Mesothelial cell of epicardium (in vitro differentiated cells): ENCODE measurements around the gene TMPRSS11E. TPM values are rescaled to one million over a fixed set of nuclear protein-coding genes. Genes with fewer than 3 reads are reported as not detected.
"Not testable (repeated sequence)": the region's sequence is repeated elsewhere in the genome, so short reads cannot be mapped to it uniquely, and the experiment has no call there.

Source experiments
- DNase-seq, 2 experiments: peaks; one replicate each; pipeline ENCODE4 v3.0.0; 2021; ENCODE audit warnings: low spot score in 2 of 2; ENCODE audit not compliant: unreplicated experiment in 2 of 2
- H3K27ac Mint-ChIP-seq: 2 replicates; pipeline ENCODE4 v1.8.0; 2021; ENCODE audit warnings: mixed read lengths
- H3K27me3 Mint-ChIP-seq: 2 replicates; pipeline ENCODE4 v1.8.0; 2021; ENCODE audit warnings: low read depth, mixed read lengths
- H3K36me3 Mint-ChIP-seq: 2 replicates; pipeline ENCODE4 v1.8.0; 2021; ENCODE audit warnings: mixed read lengths
- H3K4me1 Mint-ChIP-seq: 2 replicates; pipeline ENCODE4 v1.8.0; 2021; ENCODE audit warnings: mixed read lengths
- H3K4me3 Mint-ChIP-seq: 2 replicates; pipeline ENCODE4 v1.8.0; 2021; ENCODE audit warnings: mild to moderate bottlenecking, moderate library complexity, mixed read lengths
- H3K9me3 Mint-ChIP-seq: 2 replicates; pipeline ENCODE4 v1.8.0; 2021; ENCODE audit warnings: mixed read lengths
- total RNA-seq: library from RNA; stranded (reverse); gene quantifications from 3 replicates; pipeline ENCODE4 v1.2.1, GENCODE V29; 2021
- TF ChIP-seq, protein P1 (sequence below): fragments of 200-600 bp; sonication (generic); IDR thresholded peaks from one replicate; pipeline ENCODE4 v1.5.0; 2021; ENCODE audit warnings: antibody characterized with exemption; ENCODE audit not compliant: unreplicated experiment

TMPRSS11E gene, protein sequence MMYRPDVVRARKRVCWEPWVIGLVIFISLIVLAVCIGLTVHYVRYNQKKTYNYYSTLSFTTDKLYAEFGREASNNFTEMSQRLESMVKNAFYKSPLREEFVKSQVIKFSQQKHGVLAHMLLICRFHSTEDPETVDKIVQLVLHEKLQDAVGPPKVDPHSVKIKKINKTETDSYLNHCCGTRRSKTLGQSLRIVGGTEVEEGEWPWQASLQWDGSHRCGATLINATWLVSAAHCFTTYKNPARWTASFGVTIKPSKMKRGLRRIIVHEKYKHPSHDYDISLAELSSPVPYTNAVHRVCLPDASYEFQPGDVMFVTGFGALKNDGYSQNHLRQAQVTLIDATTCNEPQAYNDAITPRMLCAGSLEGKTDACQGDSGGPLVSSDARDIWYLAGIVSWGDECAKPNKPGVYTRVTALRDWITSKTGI
- 0.11 to 0.51 TPM (median 0.38 TPM) in 3 replicates for total RNA-seq

DNA sequence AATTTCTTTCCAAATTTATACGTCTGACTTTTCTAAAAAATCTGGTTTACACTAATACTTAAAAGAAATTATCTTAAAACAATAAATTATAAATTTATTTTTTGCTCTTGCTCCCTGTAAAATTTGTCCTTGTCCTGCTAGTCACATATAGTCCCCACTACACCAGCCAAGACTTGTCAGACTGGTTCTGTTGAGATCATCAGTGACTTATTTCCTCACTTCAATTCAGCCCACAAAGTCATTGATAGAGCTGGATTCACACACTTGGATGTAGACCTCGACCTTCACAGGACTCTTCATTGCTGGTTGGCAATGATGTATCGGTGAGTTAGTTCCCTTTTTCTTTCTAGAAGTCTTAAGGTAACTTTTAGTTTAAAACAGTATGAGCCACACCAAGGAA, at the start of gene TMPRSS11E:
Gene TMPRSS11E (plus strand): TSS at position 263 of the 400 bp plus-strand sequence. CDS start 50 bp downstream, at position 313.
- no peaks in the 10 kb centered on the region for H3K36me3 Mint-ChIP-seq
- H3K27me3 Mint-ChIP-seq = no peaks in the 10 kb centered on the region
- TF ChIP-seq, protein P1, sequence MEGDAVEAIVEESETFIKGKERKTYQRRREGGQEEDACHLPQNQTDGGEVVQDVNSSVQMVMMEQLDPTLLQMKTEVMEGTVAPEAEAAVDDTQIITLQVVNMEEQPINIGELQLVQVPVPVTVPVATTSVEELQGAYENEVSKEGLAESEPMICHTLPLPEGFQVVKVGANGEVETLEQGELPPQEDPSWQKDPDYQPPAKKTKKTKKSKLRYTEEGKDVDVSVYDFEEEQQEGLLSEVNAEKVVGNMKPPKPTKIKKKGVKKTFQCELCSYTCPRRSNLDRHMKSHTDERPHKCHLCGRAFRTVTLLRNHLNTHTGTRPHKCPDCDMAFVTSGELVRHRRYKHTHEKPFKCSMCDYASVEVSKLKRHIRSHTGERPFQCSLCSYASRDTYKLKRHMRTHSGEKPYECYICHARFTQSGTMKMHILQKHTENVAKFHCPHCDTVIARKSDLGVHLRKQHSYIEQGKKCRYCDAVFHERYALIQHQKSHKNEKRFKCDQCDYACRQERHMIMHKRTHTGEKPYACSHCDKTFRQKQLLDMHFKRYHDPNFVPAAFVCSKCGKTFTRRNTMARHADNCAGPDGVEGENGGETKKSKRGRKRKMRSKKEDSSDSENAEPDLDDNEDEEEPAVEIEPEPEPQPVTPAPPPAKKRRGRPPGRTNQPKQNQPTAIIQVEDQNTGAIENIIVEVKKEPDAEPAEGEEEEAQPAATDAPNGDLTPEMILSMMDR = no peak
- no peak within 1 kb of the TSS for H3K4me3 Mint-ChIP-seq
- DNase-seq = no peak
- no peaks in the 10 kb centered on the region for H3K9me3 Mint-ChIP-seq
- peaks cover 37% of the 10 kb centered on the region for H3K4me1 Mint-ChIP-seq
- H3K27ac Mint-ChIP-seq = no peak within 1 kb of the TSS

DNA sequence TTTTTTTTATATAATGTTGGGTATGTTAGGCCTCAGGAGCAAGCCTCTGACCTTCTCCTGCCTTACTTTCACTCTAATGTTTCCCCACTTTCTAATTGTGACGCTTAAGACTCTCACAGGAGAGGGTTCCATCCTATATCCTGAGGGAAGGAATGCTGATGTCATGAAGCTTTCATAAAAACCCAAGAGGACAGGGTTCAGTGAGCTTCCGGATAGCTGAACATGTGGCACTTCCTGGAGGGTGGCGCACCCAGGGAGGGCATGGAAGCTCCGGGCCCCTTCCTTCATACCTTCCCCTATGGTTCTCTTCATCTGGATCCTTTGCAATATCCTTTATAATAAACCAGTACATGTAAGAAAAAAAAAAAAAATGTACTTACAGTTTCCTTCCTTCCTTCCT, 48.0 kb upstream of the TMPRSS11E start:
- DNase-seq = no peak
- Mint-ChIP-seq H3K27ac (no peak overlapping the region), H3K27me3 (no peaks in the 10 kb centered on the region), H3K4me3 (no peak overlapping the region), H3K9me3 (peaks cover 6% of the 10 kb centered on the region), H3K36me3 (no peaks in the 10 kb centered on the region), H3K4me1 (peaks cover 2% of the 10 kb centered on the region)
- TF ChIP-seq, protein P1 = no peak

DNA sequence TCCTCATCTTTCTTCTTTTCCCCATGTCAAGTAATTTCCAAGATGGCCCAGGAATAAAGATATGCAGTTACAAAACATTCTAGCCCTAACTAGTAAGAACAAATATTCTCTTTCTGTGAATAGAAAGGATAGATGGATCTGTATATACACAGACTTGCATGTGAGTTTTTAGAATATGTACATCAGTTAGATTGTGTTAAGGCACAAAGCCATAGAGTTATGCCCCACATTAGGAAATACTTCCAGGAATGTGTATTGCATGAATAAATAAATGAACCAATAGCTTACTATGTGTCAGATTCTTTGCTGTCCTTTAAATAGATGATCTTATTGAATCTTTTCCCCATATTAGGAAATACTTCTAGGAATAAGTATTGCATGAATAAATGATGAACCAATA, 46.0 kb upstream of the TMPRSS11E start:
- no peak overlapping the region for H3K27ac Mint-ChIP-seq
- no peaks in the 10 kb centered on the region for H3K9me3 Mint-ChIP-seq
- no peaks in the 10 kb centered on the region for H3K27me3 Mint-ChIP-seq
- no peak for DNase-seq
- H3K36me3 Mint-ChIP-seq = no peaks in the 10 kb centered on the region
- H3K4me3 Mint-ChIP-seq = no peak overlapping the region
- TF ChIP-seq, protein P1 = no peak
- H3K4me1 Mint-ChIP-seq = peaks cover 2% of the 10 kb centered on the region

DNA sequence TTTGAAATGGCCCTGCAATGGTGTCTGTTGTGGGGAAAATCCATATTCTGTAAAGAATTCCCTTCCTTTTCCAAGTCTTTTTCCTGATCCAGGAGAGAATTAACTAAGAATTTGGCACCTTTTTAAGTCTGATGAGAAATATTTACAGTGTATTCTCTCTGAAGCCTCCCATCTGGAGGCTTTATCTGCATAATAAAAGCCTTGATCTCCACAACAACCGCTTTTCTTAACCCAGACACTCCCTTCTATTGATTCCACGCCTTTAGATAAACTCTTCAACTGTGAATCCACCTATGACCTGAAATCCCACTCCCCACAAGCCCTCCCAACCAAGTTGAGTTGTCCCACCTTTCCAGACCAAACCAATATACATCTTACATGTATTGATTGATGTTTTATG, 43.1 kb upstream of the TMPRSS11E start:
- Mint-ChIP-seq H3K36me3 (no peaks in the 10 kb centered on the region), H3K4me3 (no peak overlapping the region), H3K27ac (no peak overlapping the region), H3K4me1 (peaks cover 7% of the 10 kb centered on the region), H3K27me3 (no peaks in the 10 kb centered on the region), H3K9me3 (no peaks in the 10 kb centered on the region)
- TF ChIP-seq, protein P1 = no peak
- no peak for DNase-seq

DNA sequence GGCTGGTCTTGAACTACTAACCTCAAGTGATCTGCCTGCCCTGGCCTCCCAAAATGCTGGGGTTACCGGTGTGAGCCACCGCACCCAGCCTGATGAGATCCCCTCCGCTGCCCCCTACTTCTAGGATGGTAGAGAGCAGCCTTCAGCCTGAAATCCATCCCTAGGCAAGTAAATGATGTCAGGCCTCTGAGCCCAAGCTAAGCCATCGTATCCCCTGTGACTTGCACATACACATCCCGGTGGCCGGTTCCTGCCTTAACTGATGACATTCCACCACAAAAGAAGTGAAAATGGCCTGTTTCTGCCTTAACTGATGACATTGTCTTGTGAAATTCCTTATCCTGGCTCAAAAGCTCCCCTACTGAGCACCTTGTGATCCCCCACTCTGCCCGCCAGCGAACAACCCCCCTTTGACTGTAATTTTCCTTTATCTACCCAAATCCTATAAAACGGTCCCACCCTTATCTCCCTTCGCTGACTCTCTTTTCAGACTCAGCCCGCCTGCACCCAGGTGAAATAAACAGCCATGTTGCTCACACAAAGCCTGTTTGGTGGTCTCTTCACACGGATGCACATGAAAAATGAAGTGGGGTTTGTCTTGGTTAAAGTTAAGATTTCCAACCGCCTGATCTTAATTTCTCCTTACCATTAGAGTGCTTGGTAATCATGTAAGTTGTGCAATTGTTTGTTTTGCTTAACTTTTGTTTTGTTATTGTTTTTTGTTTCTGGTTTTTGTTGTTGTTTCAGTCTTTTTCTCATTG, 41.4 kb upstream of the TMPRSS11E start:
- not testable (repeated sequence) for H3K4me1 Mint-ChIP-seq, H3K27ac Mint-ChIP-seq, DNase-seq, H3K27me3 Mint-ChIP-seq, H3K9me3 Mint-ChIP-seq, H3K4me3 Mint-ChIP-seq, H3K36me3 Mint-ChIP-seq

DNA sequence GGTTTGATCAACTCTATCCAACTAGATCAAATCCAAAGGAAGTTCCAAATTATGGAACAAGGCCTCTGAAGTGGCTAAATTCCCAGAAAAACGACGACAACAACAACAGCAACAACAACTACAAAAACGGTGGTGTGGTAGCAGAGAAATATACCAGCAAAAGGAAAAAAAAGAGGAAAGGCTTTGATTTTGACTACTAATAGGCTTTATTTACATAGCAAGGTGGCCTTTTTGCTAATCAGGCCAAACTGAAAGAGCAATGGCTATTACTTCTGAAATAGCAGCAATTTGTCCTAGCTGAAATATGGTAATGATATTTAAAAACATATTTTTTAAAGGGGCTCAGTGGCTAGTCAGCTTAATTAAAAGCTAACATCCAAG, 40.8 kb upstream of the TMPRSS11E start:
- no peak overlapping the region for H3K27ac Mint-ChIP-seq
- H3K4me1 Mint-ChIP-seq = peaks cover 7% of the 10 kb centered on the region
- H3K4me3 Mint-ChIP-seq = no peak overlapping the region

DNA sequence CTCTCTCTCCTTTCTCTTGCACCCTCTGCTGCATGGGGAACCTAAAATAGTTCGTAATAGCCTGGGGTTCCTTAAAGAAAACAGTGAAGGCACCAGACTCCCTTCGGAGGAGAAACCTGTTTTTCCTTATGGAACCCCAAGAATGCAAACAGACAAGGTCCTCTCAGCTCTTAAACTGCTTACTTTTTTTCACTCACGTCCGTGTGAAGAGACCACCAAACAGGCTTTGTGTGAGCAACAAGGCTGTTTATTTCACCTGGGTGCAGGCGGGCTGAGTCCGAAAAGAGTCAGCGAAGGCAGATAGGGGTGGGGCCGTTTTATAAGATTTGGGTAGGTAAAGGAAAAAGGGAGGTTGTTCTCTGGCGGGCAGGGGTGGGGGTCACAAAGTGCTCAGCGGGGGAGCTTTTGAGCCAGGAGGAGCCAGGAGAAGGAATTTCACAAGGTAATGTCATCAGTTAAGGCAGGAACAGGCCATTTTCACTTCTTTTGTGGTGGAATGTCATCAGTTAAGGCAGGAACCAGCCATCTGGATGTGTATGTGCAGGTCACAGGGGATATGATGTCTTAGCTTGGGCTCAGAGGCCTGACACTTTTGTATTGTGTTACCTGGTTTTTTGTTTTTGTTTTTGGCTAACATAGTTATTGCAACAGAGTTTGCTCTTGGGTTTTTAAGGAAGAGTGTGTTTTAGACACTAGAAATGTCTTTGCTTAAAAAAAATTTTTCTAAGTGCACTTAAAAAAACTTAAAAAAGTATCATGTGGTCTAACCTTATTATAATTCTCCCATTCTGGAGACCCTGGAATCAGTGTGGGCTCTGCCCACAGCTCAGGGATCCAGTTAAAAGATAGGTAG, 40.0 kb upstream of the TMPRSS11E start:
- H3K4me1 Mint-ChIP-seq, H3K27me3 Mint-ChIP-seq, H3K4me3 Mint-ChIP-seq, H3K9me3 Mint-ChIP-seq, H3K27ac Mint-ChIP-seq, H3K36me3 Mint-ChIP-seq, DNase-seq: not testable (repeated sequence)

More for the DNA sequence above, 40.8 kb upstream of the TMPRSS11E start:
- no peak for DNase-seq
- Mint-ChIP-seq H3K36me3 (no peaks in the 10 kb centered on the region), H3K9me3 (no peaks in the 10 kb centered on the region), H3K27me3 (no peaks in the 10 kb centered on the region)
- TF ChIP-seq, protein P1 = no peak
